Thyroid gland (tissue), 4 donors: ENCODE results near the gene SLC12A5. TPM values are rescaled to one million over a fixed set of nuclear protein-coding genes. Genes with fewer than 3 reads are reported as not detected.

Experiments used
- DNase-seq, 2 donors: peaks; one replicate each; pipeline ENCODE4 v3.0.0-alpha.2; 2019
- H3K27ac ChIP-seq, 3 donors: fragments of 200-600 bp; sonication (generic); 1 replicate in 2 of 3; 2 replicates in 1 of 3; pipeline ENCODE4 v1.5.1; 2016 to 2019; ENCODE audit warnings: mild to moderate bottlenecking in 1 of 3, moderate library complexity in 1 of 3
- H3K27me3 ChIP-seq: fragments of 200-600 bp; sonication (generic); one replicate; pipeline ENCODE4 v1.5.1; 2019
- H3K36me3 ChIP-seq, 2 donors: fragments of 200-600 bp; sonication (generic); one replicate each; pipeline ENCODE4 v1.5.1; 2016 to 2019
- H3K4me1 ChIP-seq, 2 donors: fragments of 200-600 bp; sonication (generic); one replicate each; pipeline ENCODE4 v1.5.1; 2017 to 2019
- H3K4me3 ChIP-seq, 3 donors: fragments of 200-600 bp; sonication (generic); replicated peaks in 1 of 3; 1 replicate in 2 of 3; 2 replicates in 1 of 3; pipeline ENCODE4 v1.5.1; 2016; ENCODE audit warnings: mild to moderate bottlenecking in 1 of 3
- H3K9me3 ChIP-seq: fragments of 200-600 bp; sonication (generic); one replicate; pipeline ENCODE4 v1.5.1; 2017
- CTCF ChIP-seq, 6 experiments: fragments of 200-600 bp in 3 of 6; fragments of 450-650 bp in 3 of 6; sonication (generic) in 3 of 6; IDR thresholded peaks; one replicate each; pipeline ENCODE4 v1.5.1; 2016 to 2019; ENCODE audit warnings: antibody characterized with exemption in 6 of 6, mild to moderate bottlenecking in 2 of 6, inconsistent platforms in 1 of 6, moderate library complexity in 1 of 6
- POLR2A ChIP-seq, 2 donors: fragments of 450-650 bp; IDR thresholded peaks; one replicate each; pipeline ENCODE4 v1.6.1; 2017; ENCODE audit warnings: antibody characterized with exemption in 2 of 2, mild to moderate bottlenecking in 2 of 2, moderate library complexity in 1 of 2
- WGBS, 2 donors: methylation state at CpG; one replicate each; pipeline ENCODE4 v1.1.5; 2017; 5-methylcytosine and 5-hydroxymethylcytosine counted together
- intact Hi-C: fragments of 100-400 bp; cut with DNase I; formaldehyde crosslinking; loops from one replicate; pipeline ENCODE4 v1.15.1; 2023
- total RNA-seq, 4 donors: library from RNA; depleted of rRNA; stranded (reverse); fragments of >200 nt; gene quantifications; one replicate each; pipeline ENCODE4 v1.2.3, GENCODE V29; 2016

SLC12A5 gene
- total RNA-seq, 4 donors from 2014 or later, result 1.6 TPM; not detected in 3

DNA sequence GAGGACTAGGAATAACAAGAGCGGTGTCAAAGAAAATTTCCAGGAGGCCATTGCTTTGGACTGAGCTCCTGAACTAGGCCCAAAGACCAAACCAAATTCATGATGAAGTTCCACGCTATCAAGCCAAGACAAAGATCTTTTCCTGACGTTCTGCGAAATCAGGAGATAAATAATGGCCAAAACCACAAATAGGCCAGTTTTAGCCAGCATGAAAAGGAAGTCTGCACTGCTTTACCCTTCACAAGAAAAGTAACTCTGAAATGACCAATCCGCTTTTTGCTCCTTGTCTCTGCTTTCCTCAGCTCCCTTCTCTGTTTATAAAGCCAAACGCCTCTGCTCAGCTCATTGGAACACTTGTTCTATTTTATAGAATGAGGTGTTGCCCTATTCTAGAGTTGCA is 54.1 kb downstream of the SLC12A5 start:
- no peak for TF ChIP-seq CTCF (IDR thresholded peaks at IDR 0.05)
- no peak for TF ChIP-seq POLR2A (IDR thresholded peaks at IDR 0.05)
- no peaks in the 10 kb centered on the region for H3K27me3 ChIP-seq
- intact Hi-C loops, result no loop called here
- H3K4me3 ChIP-seq, result no peak overlapping the region
- 66 to 74% methylated on average over 6 of the region's 6 CpGs for WGBS, 2 donors
- peaks cover 10 to 13% of the 10 kb centered on the region in 2 donors for H3K36me3 ChIP-seq
- peaks cover 45 to 56% of the 10 kb centered on the region in 2 donors for H3K4me1 ChIP-seq
- DNase-seq, result no peak
- H3K27ac ChIP-seq, result no peak overlapping the region
- no peaks in the 10 kb centered on the region for H3K9me3 ChIP-seq

DNA sequence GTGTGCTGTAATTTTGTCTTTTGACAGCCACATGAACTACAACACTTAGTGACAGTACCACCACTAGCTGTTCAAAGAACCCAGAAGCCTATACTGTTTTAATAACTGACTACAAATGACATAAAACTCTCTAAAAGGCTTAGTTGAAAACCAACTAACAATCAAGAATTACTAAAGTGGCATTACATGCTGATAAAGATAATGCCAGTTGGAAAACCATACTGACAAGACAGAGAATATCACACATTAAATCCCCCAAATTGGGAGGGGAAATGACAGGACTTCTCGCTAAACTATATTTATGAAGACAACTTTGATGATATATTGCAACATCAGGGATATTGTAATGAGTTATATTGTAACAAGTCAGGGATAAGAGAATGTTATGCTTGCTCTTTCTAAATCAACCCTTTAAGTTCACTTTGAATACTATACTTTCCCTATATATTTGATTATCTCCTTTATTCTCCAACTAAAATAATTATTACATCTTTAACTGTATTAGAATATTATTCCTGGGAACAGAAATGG is 54.6 kb downstream of the SLC12A5 start:
- H3K27ac ChIP-seq, result no peak overlapping the region

GRCh38 chr20:46084805-46085178 is 55.8 kb downstream of the SLC12A5 start:
- Histone ChIP-seq H3K27ac (no peak overlapping the region), H3K4me1 (peaks cover 54 to 63% of the 10 kb centered on the region in 2 donors), H3K27me3 (no peaks in the 10 kb centered on the region), H3K36me3 (peaks cover 0 to 2% of the 10 kb centered on the region in 2 donors), H3K9me3 (no peaks in the 10 kb centered on the region), H3K4me3 (no peak overlapping the region)
- intact Hi-C loops, result no loop called here
- 84 to 87% methylated on average over 3 of the region's 3 CpGs for WGBS, 2 donors
- TF ChIP-seq POLR2A (IDR thresholded peaks at IDR 0.05) (no peak), CTCF (IDR thresholded peaks at IDR 0.05) (no peak)
- DNase-seq, result no peak

More for the DNA sequence above, 54.6 kb downstream of the SLC12A5 start:
- intact Hi-C loops, result no loop called here
- Histone ChIP-seq H3K4me1 (peaks cover 50 to 61% of the 10 kb centered on the region in 2 donors), H3K4me3 (no peak overlapping the region), H3K9me3 (no peaks in the 10 kb centered on the region), H3K27me3 (no peaks in the 10 kb centered on the region), H3K36me3 (peaks cover 7 to 8% of the 10 kb centered on the region in 2 donors)
- DNase-seq, result no peak
- 93 to 96% methylated on average over 1 of the region's 1 CpG for WGBS, 2 donors
- TF ChIP-seq CTCF (IDR thresholded peaks at IDR 0.05), result no peak
- TF ChIP-seq POLR2A (IDR thresholded peaks at IDR 0.05), result no peak

DNA sequence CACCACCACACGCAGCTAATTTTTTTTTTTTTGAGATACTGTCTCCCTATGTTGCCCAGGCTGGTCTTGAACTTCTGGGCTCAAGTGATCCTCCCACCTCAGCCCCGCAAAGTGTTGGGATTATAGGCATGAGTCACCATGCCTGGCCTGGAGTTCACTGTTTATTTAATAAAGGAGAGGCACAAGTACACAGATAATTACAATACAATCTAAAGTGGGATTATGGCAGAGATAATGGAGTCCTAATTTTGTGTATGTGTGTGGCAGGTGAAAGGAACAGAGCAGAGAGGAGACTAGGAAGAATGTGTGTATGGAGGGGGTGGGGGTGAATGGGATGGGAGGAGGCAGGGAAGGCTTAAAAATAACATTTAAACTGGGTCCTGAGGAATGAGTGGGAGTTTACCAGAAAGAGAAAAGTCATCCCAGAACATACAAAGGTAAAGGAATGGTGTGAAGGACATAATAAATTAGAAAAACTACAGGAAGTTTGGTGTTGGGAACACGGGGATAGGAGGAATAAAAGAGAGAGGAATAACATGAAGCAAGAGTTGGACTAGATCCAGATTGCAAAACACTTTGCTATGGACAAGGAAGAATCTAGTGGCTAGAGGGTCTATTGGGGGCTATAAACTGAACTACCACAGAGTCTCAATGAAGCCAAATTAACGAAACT is 56.3 kb downstream of the SLC12A5 start:
- H3K4me3 ChIP-seq, result no peak overlapping the region
- no peak for TF ChIP-seq POLR2A (IDR thresholded peaks at IDR 0.05)
- no peak for TF ChIP-seq CTCF (IDR thresholded peaks at IDR 0.05)
- DNase-seq, result peak in 1 of 2 donors; percentile 18
- no peaks in the 10 kb centered on the region for H3K27me3 ChIP-seq
- H3K4me1 ChIP-seq, result peaks cover 54 to 65% of the 10 kb centered on the region in 2 donors
- intact Hi-C loops, result no loop called here
- H3K27ac ChIP-seq, result no peak overlapping the region
- H3K9me3 ChIP-seq, result no peaks in the 10 kb centered on the region
- no peaks in the 10 kb centered on the region for H3K36me3 ChIP-seq
- 42 to 45% methylated on average over 4 of the region's 4 CpGs for WGBS, 2 donors

GRCh38 chr20:46087161-46087560 is 58.1 kb downstream of the SLC12A5 start:
- H3K4me3 ChIP-seq, result no peak overlapping the region
- intact Hi-C loops, result no loop called here
- TF ChIP-seq CTCF (IDR thresholded peaks at IDR 0.05) (peak in 2 of 6 experiments; percentile 5 to 41), POLR2A (IDR thresholded peaks at IDR 0.05) (no peak)
- H3K27ac ChIP-seq, result no peak overlapping the region
- no peaks in the 10 kb centered on the region for H3K27me3 ChIP-seq
- DNase-seq, result no peak
- H3K4me1 ChIP-seq, result peaks cover 54 to 64% of the 10 kb centered on the region in 2 donors
- H3K9me3 ChIP-seq, result no peaks in the 10 kb centered on the region
- WGBS, 2 donors, result 72 to 76% methylated on average over 8 of the region's 8 CpGs
- H3K36me3 ChIP-seq, result no peaks in the 10 kb centered on the region
